A172 (cell line): ENCODE measurements around the gene PPARG. TPM values are rescaled to one million over a fixed set of nuclear protein-coding genes. Genes with fewer than 3 reads are reported as not detected.

Experiments
- DNase-seq: peaks from one replicate; pipeline ENCODE4 v3.0.0-alpha.2; 2015; ENCODE audit warnings: low spot score
- total RNA-seq: library from RNA; depleted of rRNA; stranded (reverse); fragments of >200 nt; shearing (Covaris generic); gene quantifications from 2 replicates; pipeline ENCODE4 v1.2.3, GENCODE V29; 2014

The PPARG gene
- total RNA-seq, 1 experiment from 2014 or later = 11.9 TPM

DNA sequence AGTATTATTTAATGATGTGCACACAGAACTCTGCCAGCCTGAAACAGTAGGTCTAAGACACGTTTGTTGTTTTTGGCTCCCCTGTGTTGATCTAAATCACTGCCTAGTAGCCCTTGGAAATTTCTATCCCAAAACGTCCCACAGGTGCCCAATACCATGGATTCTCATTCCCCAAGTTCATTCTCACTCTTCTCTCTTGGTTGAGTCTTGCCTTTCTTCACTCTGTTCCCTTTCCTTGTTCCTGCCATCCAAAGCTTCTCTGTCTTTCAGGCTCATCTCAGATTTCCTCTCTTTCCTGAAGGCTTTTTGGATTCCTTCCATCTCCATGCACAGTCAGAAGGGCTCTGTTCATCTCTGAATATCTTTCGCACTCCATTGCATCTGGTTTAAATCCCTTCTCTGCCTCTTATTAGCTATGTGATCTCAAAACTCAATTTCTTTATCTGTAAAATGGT is 54.2 kb downstream of the PPARG start:
- DNase-seq = no peak

DNA sequence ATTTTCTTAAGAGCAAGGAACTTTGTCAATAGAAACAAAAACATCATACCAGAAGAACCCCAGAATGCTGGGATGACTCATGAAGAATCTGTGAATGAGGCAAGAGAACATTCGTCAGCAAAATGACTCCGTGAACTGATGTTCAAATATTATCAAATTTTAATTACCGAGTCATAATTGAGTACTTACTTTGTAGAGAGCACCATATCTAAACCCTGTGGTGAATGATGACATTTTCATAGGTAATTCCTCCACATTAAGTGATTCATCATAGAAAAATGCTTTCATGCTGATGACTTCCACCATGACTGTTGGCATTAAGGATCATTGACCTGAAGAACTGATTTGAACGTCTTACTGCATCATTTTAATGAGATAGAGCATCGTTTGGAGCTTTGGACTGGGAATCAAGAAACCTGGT is 56.3 kb downstream of the PPARG start:
- peak; percentile 80 for DNase-seq

DNA sequence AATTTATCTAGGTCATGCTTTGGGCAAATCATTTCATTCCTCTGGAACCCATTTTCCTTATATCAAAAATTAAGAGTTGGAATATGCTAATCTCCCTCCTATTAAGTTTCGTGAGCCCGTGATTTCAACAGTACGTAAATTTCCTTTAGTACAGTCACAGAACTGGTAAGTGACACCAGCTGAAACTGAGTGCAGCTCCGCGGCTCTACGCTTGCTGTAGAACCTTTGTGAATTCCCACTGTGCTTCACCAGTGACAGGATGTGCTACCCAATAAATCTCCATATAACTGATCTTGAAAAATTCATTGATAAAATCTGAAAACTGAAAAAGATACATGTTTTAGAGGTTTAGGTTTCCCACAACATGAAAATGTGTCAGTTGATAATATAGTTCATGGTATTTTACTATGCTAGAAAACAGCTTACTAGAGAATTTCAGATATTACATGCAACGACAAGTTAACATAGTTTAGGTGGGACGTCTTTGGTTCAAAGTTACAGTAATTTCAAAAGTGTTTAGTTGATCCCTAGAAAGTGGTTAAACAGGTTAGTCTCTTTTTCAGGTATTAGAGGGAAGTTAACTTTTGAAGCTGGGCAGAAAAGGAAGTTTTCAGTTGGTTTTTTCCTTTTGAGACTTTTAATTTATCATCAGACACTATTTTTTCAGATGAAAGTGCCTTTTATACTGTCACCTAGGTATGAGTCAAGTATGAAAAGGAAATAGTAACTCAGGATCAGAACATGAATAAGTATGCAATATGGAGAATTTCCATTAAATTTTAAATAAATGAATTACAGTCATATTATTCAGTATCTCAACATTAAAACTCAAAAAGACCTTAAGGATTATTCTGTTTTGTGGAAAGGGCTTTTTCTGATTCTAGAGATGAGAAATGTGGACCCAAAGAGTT is 57.0 kb downstream of the PPARG start:
- no peak for DNase-seq

DNA sequence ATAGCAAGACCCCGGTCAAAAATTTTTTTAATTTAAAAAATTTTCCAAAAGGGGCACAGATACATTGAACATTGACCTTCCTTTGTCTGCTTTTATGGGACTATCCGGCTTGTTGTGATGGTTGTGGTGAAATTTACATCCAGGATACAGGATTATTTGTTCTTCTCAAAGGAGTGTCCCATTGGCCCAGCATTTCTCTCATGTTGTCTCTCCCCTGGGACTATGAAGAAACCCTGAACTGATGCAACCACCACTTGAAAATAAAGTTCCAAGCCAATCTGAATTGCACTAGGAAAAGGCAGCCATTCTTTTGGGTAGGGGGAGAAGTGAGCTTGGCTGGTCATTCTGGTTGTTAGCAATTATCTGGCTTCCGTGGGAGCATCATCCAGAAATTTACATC is 58.4 kb downstream of the PPARG start:
- DNase-seq = no peak

DNA sequence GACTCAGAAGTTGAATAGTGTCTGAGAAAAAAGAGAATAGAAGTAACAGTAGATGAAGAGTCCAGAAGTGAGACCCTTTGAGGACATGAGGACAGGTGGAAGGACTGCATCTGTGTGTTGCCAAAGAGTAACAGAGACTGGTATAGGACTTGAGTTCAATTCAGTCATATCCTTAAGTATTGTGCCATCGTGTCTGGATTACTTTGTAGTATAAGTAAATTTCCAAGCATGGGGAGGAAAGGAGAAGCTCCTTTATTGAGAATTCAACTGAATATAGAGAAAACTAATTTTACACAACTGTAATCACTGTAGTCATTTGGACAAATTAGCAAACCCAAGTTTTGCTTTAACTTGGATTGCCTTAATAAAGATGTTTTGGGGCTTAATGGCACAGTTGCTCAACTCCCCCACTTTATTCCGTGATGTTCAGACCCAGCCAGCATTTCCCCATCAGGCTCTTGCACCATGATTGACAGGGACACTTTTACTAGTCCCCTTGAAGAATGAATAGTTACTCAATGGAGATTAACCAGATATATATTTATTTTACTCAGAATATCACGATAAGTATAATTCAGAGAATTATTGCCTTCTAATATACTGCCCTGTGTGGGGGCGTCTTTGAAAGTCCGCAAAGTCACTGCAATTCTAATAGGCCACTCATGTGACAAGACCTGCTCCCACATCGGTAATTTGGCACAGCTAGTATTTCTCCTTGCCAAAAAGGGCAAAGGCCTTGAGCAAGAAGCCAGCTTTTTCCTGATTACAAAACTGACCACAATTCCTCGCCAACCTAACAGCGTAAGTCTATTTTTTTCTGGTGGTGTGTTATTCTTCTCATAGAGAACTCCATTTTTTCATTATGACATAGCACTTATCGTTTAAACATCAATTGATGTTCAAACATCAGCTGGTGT is 61.3 kb downstream of the PPARG start:
- DNase-seq = no peak

DNA sequence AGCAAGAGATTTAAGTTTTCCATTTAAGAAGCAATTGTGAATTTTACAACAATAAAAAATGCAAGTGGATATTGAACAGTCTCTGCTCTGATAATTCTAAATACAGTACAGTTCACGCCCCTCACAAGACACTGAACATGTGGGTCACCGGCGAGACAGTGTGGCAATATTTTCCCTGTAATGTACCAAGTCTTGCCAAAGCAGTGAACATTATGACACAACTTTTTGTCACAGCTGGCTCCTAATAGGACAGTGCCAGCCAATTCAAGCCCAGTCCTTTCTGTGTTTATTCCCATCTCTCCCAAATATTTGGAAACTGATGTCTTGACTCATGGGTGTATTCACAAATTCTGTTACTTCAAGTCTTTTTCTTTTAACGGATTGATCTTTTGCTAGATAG is 62.3 kb downstream of the PPARG start:
- no peak for DNase-seq

DNA sequence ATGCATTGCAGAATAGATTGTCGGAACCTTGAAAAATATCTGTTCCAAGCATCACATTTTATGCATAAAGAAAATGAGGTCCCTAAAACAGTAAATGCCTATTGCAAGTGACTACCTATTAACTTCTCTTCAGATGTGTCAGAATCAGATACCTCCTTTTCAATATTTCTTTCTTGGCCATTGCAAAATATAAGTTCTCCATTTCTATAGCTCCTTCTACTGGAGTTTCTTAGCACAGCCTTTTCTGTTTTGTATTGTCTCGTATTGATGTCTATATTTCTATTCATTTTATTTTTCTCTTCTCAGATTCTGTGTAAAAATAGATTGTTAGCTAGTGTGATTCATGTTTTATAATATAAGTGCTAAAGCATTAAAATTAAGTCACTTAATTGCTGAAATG is 63.4 kb downstream of the PPARG start:
- no peak for DNase-seq

DNA sequence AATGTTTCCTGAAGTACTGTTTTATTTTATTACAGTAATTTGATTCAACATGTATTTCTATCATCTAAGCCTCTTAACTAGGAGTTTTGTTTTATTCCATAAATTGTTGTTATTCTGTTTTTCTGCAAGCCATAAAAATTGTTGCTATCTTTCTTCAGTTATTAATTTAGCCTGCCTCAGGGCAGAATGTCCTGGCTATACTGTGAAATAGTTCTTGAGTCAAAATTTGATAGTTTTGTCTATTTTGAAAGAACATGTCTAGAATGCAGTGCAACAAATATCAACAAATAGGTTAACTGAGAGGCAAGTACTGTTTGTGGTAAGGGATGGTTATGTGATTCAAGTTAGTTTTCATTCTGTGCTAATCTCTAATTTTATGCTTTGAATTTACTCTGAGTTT is 63.9 kb downstream of the PPARG start:
- no peak for DNase-seq

DNA sequence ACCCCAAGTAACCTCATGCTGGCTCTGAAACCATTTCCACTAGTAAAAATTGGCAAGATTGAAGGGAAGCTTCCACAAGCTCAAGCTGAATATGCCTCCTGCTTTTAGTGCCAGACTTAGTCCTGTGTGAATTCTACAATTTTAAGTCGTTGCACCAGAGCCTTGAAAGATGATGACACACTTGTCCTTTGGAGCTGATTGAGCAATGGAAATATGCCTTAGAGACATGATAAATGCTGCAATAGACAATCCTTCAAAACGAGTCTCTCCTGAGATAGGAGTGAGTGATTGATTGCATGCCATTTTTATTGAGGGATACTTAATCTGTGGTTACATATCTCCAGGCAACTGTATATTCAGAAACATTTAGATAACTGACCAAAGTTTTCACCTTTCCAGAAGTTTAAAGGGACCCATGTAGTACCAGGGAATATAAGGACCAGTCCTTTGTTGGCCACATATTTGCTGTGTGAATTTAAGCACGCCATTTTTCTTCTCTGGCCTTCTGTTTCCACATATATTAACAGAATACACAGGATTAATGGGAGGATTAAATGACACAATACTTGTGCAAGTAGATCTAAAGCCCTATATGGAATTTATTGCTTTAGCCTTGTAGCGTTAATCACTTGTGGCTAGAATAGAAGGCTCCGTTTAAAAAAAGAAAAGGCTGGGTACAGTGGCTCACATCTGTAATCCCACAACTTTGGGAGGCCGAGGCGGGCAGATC is 65.1 kb downstream of the PPARG start:
- DNase-seq = no peak

DNA sequence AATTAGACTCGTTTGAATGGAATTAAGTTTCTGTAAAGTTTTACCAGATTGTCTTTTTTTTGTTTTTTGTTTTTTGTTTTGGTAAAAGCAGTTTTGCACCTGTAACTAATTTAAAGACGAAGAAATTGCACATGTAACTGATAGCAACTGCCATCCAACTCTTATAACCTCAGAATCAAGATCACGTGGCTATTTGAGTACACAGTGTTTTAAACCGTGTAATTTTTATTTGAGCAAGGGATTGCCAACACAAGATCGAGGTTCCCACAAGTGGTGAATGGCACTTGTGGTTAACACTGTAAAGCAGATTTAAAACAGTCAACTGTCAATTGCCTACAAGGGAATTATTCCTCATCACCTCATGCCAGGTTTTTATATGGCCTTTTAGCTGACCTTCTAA is 67.3 kb downstream of the PPARG start:
- no peak for DNase-seq

DNA sequence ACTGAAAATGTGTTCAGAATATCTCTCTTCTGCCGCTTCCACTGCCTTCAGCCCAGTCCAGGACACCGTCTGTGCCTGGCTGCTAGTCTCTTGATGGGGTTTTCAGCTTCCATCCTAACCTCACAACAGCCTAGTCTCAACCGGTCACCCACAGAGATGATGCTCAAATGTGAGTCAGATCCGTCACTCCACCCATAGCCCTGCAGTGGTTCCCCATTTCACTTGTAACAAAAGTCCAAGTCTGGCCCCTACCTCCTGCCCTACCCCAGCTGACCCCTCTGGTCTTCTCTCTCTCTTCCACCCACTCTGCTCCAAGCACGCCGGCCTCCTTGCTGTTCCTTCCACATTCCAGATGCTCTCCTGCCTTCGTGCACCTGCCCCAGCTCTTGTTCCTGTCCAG is 68.1 kb downstream of the PPARG start:
- DNase-seq = no peak

DNA sequence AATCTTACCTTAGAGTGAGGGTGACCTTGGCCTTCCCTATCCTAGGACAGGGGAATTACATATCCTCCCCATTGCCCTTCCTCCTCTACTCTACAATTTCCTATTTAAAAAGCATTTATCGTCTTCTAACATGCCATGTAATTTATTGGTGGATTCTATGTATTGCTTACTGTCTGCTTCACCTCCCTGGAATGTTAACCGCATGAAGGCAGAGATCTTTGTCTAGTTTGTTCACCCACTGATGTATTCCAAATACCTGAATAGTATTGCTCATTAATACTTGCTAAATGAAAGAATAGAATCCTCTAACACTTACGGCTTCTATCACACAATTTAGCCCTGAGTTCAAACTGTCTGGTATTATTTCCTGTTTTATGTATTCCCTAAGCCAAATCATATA is 68.6 kb downstream of the PPARG start:
- no peak for DNase-seq

DNA sequence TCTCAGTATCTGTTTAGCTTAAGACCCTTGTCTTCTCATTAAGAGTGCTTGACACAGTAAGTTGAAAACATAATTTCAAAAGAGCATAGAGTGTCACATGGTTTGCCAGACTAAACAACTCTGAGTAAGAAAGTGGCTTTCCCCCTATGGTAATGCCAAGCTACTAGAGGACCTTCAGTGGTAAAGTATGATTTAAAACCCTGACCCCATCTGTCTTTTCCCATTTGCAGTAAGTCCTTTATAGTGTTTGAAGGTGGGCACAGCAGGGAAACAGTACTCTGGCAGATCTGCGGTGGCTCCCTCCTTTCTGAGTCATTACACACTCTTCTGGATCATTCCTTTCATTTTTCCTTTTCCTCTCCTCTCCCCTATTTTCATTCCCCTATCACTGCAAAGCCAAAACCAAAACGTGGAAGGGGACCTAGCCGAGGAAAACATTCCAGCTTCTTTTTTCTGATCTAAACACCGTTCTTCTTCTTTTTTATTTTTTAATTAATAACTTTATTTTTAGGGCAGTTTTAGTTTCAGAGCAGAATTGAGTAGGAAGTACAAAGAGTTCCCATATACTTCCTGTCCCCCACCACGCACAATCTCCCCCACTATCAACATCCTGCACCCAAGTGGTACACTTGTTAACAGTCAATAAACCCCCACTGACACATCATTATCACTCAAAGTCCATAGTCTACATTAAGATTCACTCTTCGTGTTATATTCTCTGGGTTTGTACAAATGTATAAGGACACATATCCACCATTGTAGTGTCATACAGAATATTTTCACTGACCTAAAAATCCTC is 74.7 kb downstream of the PPARG start:
- peak; percentile 48 for DNase-seq

DNA sequence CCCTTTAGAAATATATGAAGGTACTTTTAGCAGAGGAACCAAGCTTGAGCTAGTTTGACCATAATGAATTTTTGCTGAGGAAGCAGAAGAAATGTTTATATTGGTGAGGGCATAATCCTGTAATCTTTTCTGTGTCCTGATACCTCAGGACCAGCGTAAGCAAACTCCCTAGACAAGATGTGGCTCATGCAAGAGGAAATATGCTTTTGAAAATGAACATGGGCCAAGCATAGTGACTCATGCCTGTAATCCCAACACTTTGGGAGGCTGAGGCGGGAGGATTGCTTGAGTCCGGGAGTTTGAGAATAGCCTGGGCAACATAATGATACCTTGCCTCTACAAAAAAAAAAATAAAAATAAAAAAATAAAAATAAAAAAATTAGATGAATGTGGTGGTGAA is 78.5 kb downstream of the PPARG start:
- no peak for DNase-seq

DNA sequence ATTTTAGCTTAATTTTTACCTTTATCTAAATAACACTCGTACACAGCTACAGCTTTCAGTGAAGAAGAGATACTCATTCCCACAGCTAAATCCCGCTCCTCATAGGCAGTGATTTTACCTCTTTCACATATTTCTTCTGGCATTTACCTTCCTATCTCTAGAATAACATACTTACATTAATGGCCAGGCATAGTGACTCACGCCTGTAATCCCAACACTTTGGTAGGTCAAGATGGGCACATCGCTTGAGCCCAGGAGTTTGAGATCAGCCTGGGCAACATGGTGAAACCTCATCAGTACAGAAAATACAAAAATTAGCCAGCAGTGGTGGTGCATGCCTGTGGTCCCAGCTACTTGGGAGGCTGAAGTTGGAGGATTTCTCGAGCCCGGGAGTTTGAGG is 80.2 kb downstream of the PPARG start:
- DNase-seq = no peak

DNA sequence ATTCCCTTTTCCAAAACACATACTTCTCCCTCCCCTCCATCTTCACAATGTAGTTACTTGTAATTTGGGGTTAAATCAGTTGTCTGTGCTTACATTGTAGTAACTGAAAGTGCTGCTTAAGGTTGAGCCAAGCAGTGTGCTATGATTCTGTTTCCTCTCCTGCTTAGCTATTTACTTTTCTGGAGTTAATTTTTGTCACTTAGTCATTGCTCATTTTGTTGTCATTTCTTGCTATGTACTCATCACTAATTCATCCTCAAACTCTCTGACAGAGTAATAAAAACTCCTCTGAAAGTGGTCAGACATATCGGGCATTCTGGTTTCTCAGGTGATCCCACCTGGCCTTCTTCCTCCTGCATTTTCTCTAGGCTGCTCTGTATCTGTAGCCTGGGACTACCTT is 80.7 kb downstream of the PPARG start:
- no peak for DNase-seq

DNA sequence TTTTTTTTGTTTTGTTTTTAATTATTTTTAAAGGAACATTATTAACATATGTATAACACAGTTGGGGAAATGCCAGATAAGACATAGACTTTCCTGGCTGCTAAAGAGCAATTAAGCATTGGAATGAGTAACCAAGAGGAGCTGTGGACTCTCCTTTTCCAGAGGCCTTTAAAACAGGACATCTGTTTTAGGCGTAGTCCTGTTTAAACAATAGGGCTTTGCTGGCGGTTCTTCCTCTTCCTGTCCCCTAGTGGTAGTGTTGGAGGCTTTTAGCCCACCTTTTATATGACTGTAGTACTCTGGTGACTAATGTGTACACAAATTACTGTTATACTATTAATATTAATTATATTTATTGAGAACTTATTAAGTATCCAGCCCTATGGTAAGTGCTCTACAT is 81.9 kb downstream of the PPARG start:
- DNase-seq = peak; percentile 31

DNA sequence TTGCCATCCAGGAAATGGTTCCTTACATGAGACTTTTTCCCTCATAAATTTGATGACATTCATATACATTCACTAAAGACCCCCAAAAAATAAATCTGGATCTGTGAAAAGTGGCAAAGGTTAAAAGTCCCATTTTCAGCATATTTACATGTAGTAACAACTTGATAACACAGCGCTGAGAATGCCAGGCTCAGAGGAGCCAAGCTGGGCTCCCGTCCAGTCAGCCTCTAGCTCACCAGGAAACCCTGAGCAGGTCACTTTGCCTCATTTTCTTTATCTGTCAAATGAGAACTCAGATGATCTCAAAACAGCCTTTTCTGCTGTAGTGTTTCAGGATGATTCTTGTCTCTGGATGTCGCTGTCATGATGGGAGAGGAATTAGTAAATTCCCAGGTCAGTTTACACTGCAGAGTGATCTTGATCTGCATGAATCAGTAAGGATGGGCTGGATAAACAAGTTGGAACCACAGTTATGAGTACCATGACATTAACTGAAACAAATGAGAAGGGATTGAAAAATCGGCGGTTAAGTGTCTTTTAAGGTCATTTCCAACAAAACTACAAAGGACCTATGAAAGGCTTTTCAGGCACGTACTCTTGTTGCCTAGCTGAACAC is 82.8 kb downstream of the PPARG start:
- peak; percentile 22 for DNase-seq

DNA sequence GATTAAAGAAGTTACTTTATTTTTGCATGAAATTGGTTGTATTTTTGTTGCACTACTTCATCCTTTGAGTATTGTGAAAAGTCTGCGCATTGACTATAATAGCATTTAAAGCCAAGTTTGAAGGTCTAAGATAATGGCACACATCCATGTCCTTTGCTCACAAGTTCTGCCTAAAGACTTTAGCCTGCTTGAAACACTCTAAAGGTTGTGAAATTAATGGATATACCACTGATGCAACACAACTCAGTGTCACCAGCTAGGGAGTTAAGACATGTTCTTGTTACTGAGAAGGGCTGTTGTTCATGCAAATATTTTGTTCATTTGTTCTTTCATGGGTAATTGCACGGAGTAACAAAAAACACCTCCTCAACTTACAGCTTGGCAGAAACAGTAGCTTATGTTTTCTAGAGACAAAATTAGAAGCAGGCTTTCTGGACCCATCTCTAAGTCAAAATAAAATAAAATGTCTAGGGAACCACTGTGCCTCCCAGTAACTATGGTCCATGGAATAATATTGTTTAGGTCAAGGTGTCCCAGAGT is 83.9 kb downstream of the PPARG start:
- no peak for DNase-seq

DNA sequence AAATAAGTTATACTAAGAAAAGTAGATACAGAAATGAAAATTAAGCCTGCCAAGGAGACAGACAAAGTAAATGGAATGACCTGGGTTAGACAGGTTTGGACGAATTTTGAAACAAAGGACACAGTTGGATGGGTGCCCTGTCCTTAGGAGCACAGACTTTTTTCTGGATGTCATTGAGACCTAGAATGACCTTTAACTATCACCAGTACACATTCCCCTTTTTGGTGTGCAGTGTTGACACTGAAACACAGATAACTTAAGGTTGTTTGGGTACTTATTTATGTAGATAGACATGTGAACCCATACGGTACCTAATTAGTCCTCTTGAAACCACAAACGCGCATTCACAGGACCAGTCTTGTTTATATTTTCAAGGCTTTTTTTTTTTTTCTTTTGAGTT is 86.7 kb downstream of the PPARG start:
- DNase-seq = no peak
